ENCODE results near the gene TBXT.
"Not testable (repeated sequence)": the region's sequence is repeated elsewhere in the genome, so short reads cannot be mapped to it uniquely, and the experiment has no call there.

Gene TBXT

DNA sequence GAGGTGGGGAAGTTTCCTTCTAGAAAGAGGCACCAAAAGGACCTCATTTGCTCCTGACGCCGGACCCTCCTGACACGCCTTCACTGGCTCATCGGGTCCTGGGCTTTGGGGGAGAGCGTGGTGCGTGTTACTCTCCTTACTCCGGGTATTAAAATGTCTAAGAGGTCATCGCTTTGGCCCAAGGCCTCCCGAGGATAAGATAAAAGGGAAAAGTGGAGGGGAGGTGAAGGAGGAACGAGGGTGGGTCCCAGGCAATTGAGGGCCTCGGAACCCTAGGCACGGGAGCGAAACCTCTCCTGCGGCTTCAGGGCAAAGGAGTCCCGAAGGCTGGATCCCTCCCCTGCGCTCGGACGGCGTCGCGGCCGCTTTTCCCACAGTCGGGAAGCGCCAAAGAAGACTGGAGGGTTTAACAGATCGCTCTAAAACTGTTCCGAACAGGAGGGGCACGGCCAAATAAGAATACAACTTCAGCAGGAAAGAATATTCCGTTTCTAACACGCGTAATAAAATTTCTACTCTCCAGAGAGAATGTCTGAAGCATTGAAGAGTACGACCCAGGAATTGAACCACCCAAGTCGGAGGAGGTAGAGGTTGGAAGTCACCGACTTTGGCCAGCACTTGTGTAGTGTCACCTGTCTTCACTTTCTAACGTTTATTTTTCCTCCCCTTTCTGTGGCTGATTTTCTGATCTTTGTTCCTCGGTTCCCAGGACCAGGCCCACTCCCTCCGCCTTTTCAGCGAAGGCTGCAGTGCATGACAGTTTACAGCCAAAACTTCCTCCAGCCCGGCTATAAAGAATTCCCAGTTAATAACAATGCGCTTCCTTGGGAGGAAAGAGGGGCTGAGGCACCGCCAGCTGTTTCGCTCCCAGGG lies 2.1 kb upstream of the TBXT start:
- DNase-seq = no peak

DNA sequence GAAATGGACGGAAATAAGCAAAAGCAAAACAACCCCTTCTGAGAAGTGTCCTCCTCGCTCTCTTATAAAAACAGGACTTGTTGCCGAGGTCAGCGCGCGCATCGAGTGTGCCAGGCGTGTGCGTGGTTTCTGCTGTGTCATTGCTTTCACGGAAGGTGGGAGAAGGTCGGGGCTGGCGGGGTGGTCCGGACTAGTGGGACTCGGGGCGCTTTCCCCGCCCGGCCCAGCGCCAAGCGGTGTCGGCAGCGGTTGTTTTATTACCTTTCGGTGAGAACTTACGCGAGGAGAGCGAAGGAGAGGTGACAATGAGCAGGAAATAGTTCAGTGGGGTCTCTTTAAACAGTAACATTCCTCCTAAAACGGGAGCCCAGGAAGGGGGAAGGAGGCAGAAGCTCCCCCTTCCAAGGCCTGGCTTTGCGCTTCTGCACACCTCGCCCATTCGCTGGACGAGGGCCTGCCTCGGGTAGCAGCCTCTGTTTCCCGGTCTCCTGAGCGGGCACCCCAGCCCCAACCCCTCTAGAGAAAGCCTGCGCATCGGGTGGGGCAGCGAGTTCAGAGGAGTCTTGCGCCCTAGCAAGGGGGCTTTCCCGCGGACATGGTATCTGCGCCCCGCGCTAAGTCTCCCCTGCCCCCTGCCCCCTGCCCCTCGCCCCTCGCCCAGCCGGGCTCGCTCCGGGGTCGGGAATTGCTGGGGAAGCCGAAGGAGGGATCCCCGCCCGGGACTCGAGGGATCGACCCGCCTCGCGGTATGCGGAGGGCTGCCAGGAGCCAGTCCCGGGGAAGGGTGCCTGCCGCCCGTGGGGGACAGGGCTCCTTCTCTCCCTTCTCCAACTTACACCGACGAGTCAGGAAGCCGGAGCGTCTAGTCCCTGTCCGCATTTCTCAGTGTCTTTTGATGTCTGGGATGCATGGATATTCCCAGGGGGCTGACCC lies 1.2 kb upstream of the TBXT start:
- peak in 2 of 3 donors; percentile 5 to 31 for DNase-seq

DNA sequence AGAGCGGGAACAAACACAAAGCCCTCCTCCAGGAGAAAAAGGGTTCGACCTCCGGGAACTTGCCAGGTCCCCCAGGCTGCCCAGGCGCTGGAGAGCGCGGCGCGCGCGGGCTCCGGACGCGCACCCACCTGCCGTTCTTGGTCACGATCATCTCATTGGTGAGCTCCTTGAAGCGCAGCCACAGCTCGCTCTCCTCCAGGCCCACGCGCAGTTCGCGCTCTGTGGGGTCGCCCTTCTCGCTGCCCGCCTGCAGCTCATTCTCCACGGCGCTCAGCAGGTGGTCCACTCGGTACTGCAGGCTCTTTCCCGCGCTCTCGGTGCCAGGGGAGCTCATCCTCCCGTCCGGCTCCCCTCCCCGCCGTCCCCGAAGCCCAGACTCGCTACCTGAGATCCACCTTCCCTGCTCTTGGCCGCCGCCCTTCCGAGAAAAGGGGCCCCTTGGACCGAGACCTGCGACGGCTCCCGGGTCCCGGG lies 356 bp downstream of the TBXT start:
- DNase-seq = no peak

DNA sequence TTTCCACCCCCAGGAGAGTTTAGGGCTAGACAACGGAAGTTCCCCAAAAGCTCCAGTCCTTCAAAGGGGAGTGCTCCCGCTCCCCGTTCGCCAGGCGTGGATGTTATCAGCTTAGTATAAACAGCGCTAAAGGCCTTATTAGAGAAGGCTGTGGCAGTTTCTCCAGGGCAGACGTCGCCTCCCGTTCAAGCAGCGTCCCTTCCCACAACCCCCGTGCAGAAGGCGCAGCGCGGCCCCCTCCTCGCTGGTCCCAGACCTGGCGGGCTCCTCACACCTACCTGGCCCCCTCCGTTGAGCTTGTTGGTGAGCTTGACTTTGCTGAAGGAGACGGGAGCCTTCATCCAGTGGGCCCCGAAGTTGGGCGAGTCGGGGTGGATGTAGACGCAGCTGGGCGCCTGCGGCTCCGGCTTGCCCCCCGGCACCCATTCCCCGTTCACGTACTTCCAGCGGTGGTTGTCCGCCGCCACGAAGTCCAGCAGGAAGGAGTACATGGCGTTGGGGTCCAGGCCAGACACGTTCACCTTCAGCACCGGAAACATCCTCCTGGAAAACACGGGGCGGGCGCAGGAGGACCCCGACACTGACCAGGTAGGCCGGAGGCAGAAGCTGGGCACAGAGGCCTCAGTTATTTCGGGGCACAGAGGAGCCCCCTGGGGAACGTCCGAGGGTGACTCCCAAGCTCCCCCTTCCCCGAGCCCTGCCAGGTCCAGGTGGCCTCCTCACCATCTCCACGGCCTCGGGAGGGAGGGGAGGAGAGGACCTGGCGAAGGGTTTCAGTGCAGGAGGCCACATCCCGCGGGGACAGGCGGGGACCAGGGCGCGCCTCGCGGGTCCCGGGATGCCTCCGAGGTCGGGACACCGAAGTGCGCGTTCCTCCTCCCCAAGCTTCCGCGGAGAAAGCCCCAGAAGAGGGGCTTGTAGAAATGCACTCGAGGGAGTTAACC lies 1.1 kb downstream of the TBXT start:
- DNase-seq = no peak

DNA sequence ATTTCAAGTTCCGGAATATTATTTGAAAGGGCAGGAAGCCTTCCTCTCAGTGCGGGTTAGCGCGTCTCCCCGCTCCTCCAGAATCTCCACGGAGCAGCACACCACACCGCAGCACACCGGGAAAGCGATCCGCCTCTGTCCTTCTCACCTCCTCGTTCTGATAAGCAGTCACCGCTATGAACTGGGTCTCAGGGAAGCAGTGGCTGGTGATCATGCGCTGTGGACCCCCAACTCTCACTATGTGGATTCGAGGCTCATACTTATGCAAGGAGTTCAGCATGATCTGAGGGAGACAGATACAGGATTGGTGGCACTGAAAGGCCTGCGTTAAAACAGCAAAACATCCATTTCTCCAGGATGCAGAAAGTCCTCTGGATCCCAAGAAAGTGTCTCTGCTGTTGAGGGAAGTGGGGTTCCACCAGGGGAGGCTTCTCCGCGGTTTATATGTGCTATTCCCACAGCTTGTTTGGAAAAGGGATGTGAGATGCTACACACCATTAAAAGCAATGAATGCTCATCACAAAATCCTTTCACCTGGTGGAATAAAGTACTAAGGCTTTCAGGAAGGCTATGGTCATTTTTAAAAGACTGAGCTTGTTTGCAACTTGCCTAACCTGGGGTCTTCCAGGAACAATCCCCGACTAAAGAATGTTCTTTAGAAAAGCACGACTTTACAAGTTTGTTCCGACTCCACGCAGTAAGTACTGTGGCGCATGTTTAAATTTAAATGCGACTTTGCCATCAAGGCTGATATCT lies 1.9 kb downstream of the TBXT start:
- no peak for DNase-seq

DNA sequence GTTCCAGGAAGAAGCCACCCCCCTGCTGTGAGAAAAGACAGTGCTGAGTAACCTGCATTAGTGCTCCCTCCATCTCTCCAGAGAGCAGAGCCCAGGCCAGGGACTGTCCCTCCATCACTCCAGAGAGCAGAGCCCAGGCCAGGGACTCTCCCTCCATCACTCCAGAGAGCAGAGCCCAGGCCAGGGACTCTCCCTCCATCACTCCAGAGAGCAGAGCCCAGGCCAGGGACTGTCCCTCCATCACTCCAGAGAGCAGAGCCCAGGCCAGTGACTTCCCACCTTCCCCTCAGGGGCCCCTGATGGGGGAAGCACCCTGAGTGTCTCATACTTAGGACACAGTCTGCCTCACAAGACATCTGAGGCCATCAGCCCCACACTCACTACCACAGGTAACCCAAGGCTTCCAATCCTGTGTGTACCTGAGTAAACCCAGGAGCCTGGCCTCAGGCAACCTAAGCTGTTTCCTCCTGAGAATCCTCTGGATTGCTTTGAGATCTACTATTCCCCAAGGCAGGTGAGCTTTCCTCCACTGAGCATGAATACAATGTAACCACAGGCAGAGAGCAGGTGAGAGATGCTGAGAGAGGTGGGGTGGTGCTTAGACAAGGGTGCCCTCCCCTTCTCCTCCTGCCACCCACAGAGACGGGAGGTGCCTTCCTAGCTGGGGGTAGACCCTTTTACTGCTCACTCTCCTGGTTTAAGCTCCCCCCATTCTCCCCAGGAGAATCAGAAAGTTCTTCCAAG lies 4.9 kb downstream of the TBXT start:
- no peak for DNase-seq

DNA sequence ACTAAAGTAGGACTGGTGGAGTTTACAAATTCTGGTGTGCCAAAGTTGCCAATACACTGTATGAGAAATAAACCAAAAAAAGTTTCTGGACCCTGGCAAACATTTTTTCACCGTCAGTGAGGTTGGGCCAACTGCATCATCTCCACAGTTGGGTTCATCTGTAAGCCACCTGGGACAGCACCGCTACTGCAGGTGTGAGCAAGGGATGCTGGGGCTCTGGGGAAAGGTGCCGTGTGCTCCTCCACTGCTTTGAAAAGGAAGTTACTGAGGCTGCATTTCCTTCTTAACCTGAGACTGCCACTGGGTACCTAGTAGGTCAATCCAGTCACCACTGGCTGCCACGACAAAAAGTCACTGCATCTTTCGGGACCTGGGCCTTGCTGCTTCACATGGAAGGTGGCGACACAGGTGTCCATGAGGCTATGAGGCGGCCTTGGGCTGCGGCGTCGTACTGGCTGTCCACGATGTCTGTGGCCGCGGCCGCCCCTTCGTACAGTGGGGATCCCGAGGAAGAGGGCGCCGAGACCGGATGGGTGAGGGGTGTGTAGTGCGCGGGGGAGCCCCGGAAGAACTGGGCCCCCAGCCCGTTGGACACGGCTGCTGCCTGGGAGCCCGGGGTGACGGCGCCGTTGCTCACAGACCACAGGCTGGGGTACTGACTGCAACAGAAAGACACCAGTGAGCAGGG lies 9.6 kb downstream of the TBXT start:
- no peak for DNase-seq

DNA sequence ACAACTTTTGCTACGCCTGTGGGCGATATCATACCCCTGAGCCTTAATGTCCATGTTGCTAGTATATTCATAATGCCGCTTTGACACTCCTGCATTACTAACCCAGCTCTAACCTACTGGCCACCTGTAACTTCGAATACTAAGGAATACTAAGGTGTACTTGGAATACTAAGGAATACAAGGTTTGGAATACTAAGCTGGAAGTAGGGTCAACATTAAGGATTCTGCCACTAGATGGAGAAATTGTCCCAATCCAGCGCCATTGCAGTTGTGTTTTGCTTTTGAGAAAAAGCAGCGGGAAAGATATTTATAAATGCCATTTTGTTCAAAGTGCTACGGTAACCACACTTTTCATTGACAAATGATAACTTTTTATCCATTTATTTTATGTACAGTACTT lies 10.7 kb downstream of the TBXT start:
- peak in 2 of 3 donors; percentile 8 to 19 for DNase-seq

DNA sequence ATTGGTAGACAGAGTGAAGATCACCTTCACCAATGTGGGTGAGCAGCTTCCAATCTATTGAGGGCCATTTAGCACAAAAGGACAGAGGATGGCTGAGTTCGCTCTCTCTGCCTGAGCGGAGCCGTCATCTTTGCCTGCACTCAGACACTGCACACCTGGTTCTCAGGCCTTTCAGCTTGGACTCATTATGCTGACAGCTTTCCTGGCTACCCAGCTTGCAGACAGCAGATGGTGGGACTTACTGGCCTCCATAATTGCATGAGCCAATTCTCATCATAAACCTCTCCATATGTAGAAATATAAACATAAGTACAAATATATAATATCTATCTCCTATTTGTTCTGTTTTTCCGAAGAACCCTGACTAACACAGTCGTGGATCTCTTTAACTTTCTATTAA lies 13.7 kb downstream of the TBXT start:
- DNase-seq = no peak

DNA sequence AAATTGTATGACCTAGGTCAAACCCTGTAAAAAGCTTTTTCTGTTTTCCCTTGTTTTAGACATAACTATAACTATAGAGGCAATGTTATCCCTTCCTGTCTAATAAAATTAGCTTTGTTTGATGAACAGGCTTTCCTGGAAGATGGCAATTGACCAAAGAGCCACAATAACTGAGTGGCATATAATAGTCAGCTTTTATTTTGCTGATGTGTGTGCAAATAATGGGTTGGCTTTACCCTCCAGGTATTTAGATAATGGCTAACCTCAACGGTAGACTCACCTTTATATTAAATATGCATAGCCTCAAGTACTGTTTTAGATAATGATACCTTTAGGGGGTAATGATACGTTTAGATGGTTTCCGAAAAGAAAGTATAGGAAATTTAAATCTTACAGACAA lies 15.0 kb downstream of the TBXT start:
- no peak for DNase-seq

DNA sequence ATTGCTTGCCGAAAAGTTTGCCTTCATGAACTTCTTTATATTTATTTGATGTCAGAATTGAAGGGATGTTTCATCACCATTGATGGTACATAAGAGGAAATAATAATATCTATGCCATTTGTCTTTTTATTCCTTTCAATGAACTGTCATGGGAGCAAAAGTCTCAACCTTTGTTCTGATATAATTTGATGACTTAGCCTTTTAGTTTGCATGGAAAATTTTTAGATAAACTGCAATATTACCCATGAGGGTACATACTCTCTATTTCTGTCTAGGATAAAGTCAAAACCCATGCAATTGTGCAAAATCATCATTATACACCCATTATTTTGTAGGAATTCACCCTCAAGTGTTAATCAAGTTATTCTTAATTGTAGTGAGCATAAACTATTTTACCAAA lies 15.9 kb downstream of the TBXT start:
- DNase-seq = no peak

DNA sequence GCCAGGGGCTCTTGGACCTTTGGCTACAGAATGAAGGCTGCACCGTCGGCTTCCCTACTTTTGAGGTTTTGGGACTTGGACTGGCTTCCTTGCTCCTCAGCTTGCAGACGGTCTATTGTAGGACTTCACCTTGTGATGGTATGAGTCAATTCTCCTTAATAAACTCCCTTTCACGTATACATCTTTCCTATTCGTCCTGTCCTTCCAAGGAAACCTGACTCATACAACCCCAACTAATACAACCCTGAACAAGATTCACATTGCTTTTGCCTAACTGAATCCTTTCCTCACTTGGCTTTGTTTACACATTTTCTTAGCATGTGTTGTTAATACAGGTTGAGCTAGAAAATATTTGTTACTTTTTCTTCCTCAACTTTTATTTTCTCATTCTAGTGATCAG lies 21.9 kb downstream of the TBXT start:
- no peak for DNase-seq

DNA sequence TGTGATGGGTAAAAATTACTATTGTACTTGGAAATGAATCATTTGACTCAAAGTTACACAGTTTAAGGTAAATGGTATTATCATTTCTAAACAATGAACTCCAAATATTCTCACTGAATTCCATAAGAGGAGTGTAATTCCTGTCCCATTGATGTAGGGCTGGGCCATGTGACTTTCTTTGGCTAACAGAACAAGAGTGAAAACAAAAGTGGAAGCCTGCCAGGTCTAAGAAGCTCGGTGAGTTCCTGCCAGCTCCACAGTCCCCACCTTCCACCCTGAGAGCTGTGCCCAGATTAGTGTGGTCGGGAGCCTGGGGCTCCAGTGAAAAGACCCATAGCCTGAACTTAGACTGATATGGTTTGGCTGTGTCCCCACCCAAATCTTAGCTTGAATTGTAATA lies 24.6 kb downstream of the TBXT start:
- no peak for DNase-seq

DNA sequence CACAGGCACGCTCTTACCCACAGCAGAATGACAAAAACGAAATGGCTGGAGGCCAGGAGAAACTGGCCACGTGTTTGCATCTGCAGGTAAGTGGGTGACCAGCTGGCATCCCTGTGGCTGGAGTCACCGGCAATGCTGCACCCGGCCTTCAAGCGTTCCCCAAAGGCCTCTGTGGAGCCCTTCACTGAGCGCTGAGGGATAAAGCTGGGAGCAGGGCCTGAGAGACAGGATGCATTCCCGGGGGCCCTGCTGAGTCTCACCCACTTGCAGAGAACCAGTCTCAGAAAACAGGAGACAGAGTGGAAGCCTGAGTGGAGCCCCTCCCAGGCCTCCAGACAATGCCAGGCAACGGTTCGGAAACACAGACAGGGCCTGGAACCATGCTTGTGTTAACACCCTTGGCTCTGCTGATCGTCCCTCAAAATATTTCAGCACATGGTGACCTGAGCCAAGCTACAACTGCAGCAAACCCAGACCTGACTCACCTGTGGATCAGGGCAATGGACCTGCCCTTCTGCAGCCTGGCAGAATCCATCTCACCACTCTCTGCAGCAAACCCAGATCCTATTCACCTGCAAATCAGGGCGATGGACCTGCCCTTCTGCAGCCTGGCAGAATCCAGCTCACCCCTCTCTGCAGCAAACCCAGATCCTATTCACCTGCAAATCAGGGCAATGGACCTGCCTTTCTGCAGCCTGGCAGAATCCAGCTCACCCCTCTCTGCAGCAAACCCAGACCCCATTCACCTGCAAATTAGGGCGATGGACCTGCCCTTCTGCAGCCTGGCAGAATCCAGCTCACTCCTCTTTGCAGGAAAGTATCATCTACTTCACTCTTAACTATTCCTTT lies 39.8 kb downstream of the TBXT start:
- no peak for DNase-seq

DNA sequence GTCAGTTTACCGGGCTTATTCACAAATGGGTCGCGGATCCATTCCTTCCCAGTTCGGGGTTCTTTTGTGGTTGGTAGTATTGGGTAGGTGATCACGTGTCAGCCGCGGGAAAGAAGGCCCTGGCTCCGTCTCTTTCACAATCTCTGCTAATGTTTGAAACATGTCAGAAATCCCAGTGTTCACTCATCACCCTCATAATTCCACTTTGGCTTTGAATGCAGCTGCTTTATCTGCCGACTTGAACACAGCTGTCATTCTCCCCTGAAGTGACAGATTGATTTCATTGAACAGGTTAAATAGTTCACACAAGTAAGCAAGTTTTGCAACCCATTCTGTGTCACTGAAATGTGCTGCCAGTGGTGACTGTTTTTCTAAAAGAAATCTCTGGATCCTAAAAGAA lies 44.5 kb downstream of the TBXT start:
- DNase-seq = not testable (repeated sequence)

DNA sequence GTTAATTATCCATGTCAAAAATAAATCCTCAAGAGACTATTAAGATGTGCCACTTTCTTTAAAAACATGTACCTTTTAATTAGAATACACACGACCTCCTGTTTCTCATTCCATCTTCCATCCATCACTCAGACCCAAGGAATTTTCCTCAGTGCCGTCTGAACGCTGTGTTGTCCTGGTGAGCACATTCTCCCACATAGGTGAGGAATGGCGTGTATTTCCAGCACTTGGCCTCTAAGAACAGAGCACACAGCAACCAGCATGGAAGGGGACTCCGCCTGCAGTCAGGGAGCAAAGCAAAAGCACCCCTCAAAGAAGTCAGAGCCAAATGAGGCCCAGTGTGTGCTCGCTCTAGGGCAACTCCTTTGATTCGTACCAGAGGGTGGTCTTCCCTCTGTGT lies 45.9 kb downstream of the TBXT start:
- DNase-seq = no peak

DNA sequence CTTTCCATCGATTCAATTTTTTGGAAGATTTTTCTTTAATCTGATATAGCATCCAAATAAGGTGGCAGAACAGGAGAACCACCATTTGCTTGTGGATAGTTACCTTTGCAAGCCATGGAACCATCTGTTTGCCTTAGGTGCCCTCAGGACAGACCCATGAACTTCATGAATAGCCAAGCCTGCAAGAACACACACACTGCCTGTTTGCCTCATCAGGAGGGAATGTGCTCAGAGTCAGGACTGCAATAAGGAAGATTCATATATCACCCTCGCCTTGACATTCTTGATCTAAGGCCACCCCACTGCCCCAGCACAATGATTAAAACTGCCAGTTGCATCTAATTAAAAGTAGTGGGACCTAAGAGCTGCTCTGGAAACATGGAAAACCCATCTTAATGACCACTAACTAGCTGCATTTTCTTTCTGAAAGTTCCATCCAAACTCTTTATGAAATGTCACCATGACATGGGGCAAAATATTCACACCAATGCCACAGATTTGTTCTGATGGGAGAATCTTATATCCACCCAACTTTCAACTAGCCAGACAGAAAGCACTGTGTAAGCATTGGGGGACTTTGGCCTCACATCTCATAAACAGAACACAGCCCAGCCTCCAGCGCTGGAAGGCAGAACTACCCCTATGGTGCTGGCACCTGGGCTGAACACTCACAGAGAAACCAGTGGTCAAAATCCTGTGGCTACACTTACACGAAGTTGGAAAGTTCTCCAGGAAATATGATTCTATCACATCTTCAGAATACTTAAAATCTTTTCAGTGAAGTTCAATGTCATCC lies 48.3 kb downstream of the TBXT start:
- no peak for DNase-seq

DNA sequence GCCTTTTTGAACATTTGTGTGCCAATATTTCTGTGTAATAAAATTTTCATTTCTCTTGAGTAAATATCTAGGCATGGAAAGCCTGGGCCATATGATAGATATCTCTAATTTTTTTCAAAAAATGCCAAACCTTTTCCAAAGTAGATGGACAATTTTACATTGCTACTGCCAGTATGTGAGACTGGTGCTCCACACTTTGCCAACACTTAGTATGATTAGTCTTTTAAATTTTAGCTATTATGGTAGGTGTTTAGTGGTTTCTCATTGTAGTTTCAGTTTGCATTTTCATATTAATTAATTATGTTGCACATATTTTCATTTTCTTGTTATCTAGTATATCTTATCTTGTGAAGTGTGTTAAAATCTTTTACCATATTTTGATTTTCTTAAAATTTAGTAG lies 52.0 kb downstream of the TBXT start:
- no peak for DNase-seq

DNA sequence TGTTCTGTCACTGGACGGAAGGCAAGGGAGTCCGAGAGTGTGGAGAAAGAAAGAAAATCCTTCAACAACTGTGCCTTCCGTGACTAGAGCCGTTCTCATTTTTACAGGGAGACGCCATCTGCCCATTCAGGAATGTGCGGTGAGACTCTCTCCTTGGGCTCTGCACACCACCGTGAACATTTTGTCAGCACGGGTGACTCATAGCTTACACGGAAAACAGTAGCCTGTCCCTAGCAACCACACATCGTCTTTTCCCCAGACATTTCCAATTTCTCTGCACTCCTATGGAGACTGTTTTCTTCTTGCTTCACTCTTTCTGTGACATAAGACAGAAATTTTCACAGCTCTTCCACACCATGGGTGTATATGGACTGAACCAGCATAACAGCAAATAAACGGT lies 55.1 kb downstream of the TBXT start:
- DNase-seq = no peak

Data from suppressor macrophage treated with lipopolysaccharide for 1 hour (primary cell).